ENCODE measurements around the gene MCC. TPM values are rescaled to one million over a fixed set of nuclear protein-coding genes. Genes with fewer than 3 reads are reported as not detected.

Gene MCC
- total RNA-seq, 4 donors from 2014 or later = 1.2 to 133 (median 8.5) TPM

- Histone ChIP-seq H3K36me3 (no peaks in the 10 kb centered on the region), H3K4me1 (no peaks in the 10 kb centered on the region), H3K27me3 (no peaks in the 10 kb centered on the region), H3K4me3 (no peak overlapping the region), H3K27ac (no peak overlapping the region), H3K9me3 (no peaks in the 10 kb centered on the region)
- TF ChIP-seq CTCF (IDR thresholded peaks at IDR 0.05) (no peak), POLR2A (IDR thresholded peaks at IDR 0.05) (no peak)
- DNase-seq = no peak
Observed at GRCh38 chr5:113236536-113237288, 251.5 kb downstream of the MCC start.

- Histone ChIP-seq H3K27me3 (no peaks in the 10 kb centered on the region), H3K9me3 (no peaks in the 10 kb centered on the region), H3K27ac (no peak overlapping the region), H3K4me3 (no peak overlapping the region), H3K4me1 (no peaks in the 10 kb centered on the region), H3K36me3 (no peaks in the 10 kb centered on the region)
- no peak for DNase-seq
- TF ChIP-seq POLR2A (IDR thresholded peaks at IDR 0.05) (no peak), CTCF (IDR thresholded peaks at IDR 0.05) (no peak)
Observed at GRCh38 chr5:113235884-113236283, 252.4 kb downstream of the MCC start.

GRCh38 chr5:113234546-113234945 lies 253.7 kb downstream of the MCC start:
- Histone ChIP-seq H3K4me1 (no peaks in the 10 kb centered on the region), H3K9me3 (no peaks in the 10 kb centered on the region), H3K36me3 (no peaks in the 10 kb centered on the region), H3K27me3 (no peaks in the 10 kb centered on the region), H3K4me3 (no peak overlapping the region), H3K27ac (no peak overlapping the region)
- DNase-seq = no peak
- TF ChIP-seq CTCF (IDR thresholded peaks at IDR 0.05) (no peak), POLR2A (IDR thresholded peaks at IDR 0.05) (no peak)

GRCh38 chr5:113233606-113234005 lies 254.6 kb downstream of the MCC start:
- Histone ChIP-seq H3K27ac (no peak overlapping the region), H3K36me3 (no peaks in the 10 kb centered on the region), H3K9me3 (no peaks in the 10 kb centered on the region), H3K27me3 (no peaks in the 10 kb centered on the region), H3K4me1 (no peaks in the 10 kb centered on the region), H3K4me3 (no peak overlapping the region)
- DNase-seq = no peak
- TF ChIP-seq CTCF (IDR thresholded peaks at IDR 0.05) (no peak), POLR2A (IDR thresholded peaks at IDR 0.05) (no peak)

GRCh38 chr5:113232667-113233066 lies 255.6 kb downstream of the MCC start:
- H3K27me3 ChIP-seq = no peaks in the 10 kb centered on the region
- no peak overlapping the region for H3K4me3 ChIP-seq
- no peaks in the 10 kb centered on the region for H3K9me3 ChIP-seq
- H3K36me3 ChIP-seq = no peaks in the 10 kb centered on the region
- no peaks in the 10 kb centered on the region for H3K4me1 ChIP-seq
- H3K27ac ChIP-seq = no peak overlapping the region
- TF ChIP-seq POLR2A (IDR thresholded peaks at IDR 0.05) = no peak
- no peak for TF ChIP-seq CTCF (IDR thresholded peaks at IDR 0.05)
- DNase-seq = no peak
